Measurements from ENCODE around the gene NDC1. TPM values are rescaled to one million over a fixed set of nuclear protein-coding genes. Genes with fewer than 3 reads are reported as not detected.

Gene NDC1
- polyA plus RNA-seq, 1 donor (not counting 4 experiments of a cell fraction or from before 2014, with no cell fraction given) = 36.1 TPM

- no peaks in the 10 kb centered on the region for H3K9me3 ChIP-seq (ENCODE audit: control insufficient read depth, low read depth, low read length)
- dilution Hi-C loops (cut with MboI; ENCODE audit: extremely low pct_ligation_motif_present, low sequenced_read_pairs) = no loop called here
- no peak for DNase-seq (ENCODE audit: low read depth, low spot score)
- no peaks in the 10 kb centered on the region for H4K20me1 ChIP-seq (ENCODE audit: control insufficient read depth, extremely low read depth, insufficient read depth, low read length)
- no peak overlapping the region for H3K27ac ChIP-seq (ENCODE audit: control insufficient read depth, insufficient read depth, low read length)
- H3K9ac ChIP-seq (ENCODE audit: control insufficient read depth, extremely low read depth, insufficient read depth, low read length) = no peak overlapping the region
- H3K36me3 ChIP-seq (ENCODE audit: control insufficient read depth in 2 of 2, extremely low read depth in 1 of 2, insufficient read depth in 2 of 2, low read length in 2 of 2) = no peaks in the 10 kb centered on the region
- H3K27me3 ChIP-seq (ENCODE audit: control insufficient read depth, extremely low read depth, insufficient read depth, low read length) = peaks cover 26% of the 10 kb centered on the region
- no peaks in the 10 kb centered on the region for H3K4me1 ChIP-seq (ENCODE audit: control insufficient read depth, extremely low read depth, insufficient read depth, low read length)
- no peak overlapping the region for H3K4me3 ChIP-seq (ENCODE audit: control insufficient read depth in 2 of 3, extremely low read depth in 1 of 3, insufficient read depth in 2 of 3, low read depth in 1 of 3, low read length in 3 of 3)
- TF ChIP-seq EZH2 (IDR thresholded peaks at IDR 0.05; ENCODE audit: low read length) (no peak), CTCF (optimal IDR thresholded peaks at IDR 0.05 in 1 of 3, IDR thresholded peaks at IDR 0.05 in 1 of 3, conservative IDR thresholded peaks at IDR 0.05 in 1 of 3; ENCODE audit: extremely low read depth in 1 of 3, insufficient read depth in 2 of 3, low read length in 3 of 3) (no peak)
- H3K79me2 ChIP-seq (ENCODE audit: control insufficient read depth, insufficient read depth, low read length) = no peaks in the 10 kb centered on the region
- H3K9me1 ChIP-seq (ENCODE audit: control insufficient read depth, extremely low read depth, insufficient read depth, low read length) = no peaks in the 10 kb centered on the region
- no peak overlapping the region for H3K4me2 ChIP-seq (ENCODE audit: control insufficient read depth, extremely low read depth, insufficient read depth, low read depth, low read length)
- FAIRE-seq = no peak
- no peak overlapping the region for H2AFZ ChIP-seq (ENCODE audit: control insufficient read depth, low read length)
Observed at GRCh38 chr1:53731043-53731600, 107.0 kb downstream of the NDC1 start.

- H3K4me1 ChIP-seq (ENCODE audit: control insufficient read depth, extremely low read depth, insufficient read depth, low read length) = no peaks in the 10 kb centered on the region
- DNase-seq (ENCODE audit: low read depth, low spot score) = no peak
- no peaks in the 10 kb centered on the region for H3K9me1 ChIP-seq (ENCODE audit: control insufficient read depth, extremely low read depth, insufficient read depth, low read length)
- H3K36me3 ChIP-seq (ENCODE audit: control insufficient read depth in 2 of 2, extremely low read depth in 1 of 2, insufficient read depth in 2 of 2, low read length in 2 of 2) = no peaks in the 10 kb centered on the region
- FAIRE-seq = no peak
- no peak for TF ChIP-seq CTCF (optimal IDR thresholded peaks at IDR 0.05 in 1 of 3, IDR thresholded peaks at IDR 0.05 in 1 of 3, conservative IDR thresholded peaks at IDR 0.05 in 1 of 3; ENCODE audit: extremely low read depth in 1 of 3, insufficient read depth in 2 of 3, low read length in 3 of 3)
- TF ChIP-seq EZH2 (IDR thresholded peaks at IDR 0.05; ENCODE audit: low read length) = no peak
- H3K4me2 ChIP-seq (ENCODE audit: control insufficient read depth, extremely low read depth, insufficient read depth, low read depth, low read length) = no peak overlapping the region
- H3K4me3 ChIP-seq (ENCODE audit: control insufficient read depth in 2 of 3, extremely low read depth in 1 of 3, insufficient read depth in 2 of 3, low read depth in 1 of 3, low read length in 3 of 3) = no peak overlapping the region
- H4K20me1 ChIP-seq (ENCODE audit: control insufficient read depth, extremely low read depth, insufficient read depth, low read length) = no peaks in the 10 kb centered on the region
- no peak overlapping the region for H2AFZ ChIP-seq (ENCODE audit: control insufficient read depth, low read length)
- dilution Hi-C loops (cut with MboI; ENCODE audit: extremely low pct_ligation_motif_present, low sequenced_read_pairs) = no loop called here
- H3K27ac ChIP-seq (ENCODE audit: control insufficient read depth, insufficient read depth, low read length) = no peak overlapping the region
- H3K9me3 ChIP-seq (ENCODE audit: control insufficient read depth, low read depth, low read length) = no peaks in the 10 kb centered on the region
- H3K27me3 ChIP-seq (ENCODE audit: control insufficient read depth, extremely low read depth, insufficient read depth, low read length) = peaks cover 20% of the 10 kb centered on the region
- H3K9ac ChIP-seq (ENCODE audit: control insufficient read depth, extremely low read depth, insufficient read depth, low read length) = no peak overlapping the region
- H3K79me2 ChIP-seq (ENCODE audit: control insufficient read depth, insufficient read depth, low read length) = no peaks in the 10 kb centered on the region
Observed at GRCh38 chr1:53730224-53730865, 107.8 kb downstream of the NDC1 start.
